ENCODE measurements around the gene AUTS2.

AUTS2 gene

DNA sequence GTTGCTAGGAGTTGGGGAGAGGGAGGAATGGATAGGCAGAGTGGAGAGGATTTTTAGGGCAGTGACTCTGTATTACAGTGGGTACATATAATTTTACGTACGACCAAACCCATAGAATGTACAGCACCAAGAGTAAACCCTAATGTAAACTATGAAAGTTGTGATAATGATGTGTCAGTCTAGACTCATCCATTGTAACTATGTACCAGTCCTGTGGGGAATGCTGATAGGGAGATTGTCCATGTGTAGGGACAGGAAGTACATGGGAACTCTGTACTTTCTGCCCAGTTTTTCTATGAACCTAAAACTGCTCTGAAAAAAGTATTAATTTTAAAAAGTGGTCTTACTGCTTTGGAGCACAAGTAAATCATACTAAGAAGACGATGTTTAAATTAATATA lies 441.8 kb downstream of the AUTS2 start:
- no peak for DNase-seq

- DNase-seq, result peak in 1 of 14 donors; percentile 3
Measured at GRCh38 chr7:70040970-70041766, 442.9 kb downstream of the AUTS2 start.

DNA sequence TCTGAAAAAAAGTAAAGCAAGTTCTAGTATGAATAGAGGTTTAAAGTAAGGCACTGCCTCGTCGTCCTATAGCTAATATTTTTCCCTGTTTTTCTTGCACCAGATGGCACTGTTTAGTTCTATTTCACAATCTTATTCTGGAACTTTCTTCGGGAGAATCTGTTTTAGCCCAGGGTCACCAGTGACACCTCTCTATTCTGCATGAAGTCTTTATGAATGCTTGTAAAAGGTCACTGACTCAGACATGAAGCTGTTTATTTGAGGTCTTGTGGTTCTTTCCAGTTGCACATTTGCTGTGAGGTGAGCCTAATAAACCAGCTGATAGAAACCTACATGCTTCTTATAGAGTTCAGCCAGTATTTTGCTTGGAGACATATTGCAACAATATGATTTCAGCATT lies 444.3 kb downstream of the AUTS2 start:
- DNase-seq, result peak in 1 of 14 donors; percentile 2

DNA sequence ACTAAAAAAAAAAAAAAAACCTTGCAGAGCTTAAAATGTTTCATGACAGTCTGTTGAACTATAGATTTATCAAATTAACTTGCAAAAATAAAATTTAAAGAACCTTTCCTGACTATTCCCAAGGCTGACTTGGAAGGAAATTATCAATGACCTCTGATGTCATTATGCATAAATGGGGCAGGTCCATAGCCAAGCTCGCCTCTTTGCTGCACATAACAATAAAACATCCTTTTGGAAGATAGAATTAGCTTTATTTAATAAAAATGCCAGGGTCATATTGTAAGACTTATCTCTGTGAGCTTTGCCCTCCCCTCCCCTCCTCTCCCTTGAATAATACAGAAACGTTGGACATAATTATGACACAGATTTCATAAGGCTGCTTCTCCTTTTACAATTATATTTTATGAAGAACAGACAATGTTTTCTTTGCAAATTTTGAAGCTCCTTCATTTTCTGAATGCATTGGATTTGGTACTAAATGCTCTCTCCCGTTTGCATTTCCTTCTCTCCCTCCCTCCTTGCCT lies 444.8 kb downstream of the AUTS2 start:
- DNase-seq, result no peak

DNA sequence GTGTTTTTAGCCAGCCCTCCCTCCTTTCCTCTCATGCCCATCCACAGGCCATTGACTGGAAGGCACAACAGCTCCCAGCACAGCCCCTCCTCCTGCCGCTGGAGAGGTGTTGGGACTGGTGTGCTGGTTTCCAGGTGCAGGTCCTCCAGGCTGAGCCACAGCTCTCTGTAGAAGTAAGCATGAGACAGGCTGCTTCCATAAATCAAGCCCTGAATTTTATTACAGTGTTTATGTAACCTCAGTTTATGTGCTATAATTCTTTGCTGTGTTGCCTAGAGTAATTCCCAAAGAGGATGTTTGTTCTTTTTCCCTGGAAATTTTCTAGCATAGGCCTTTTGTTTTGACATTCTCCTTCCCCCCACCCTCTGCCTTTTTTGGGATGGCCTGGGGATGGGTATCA lies 445.8 kb downstream of the AUTS2 start:
- DNase-seq, result no peak

GRCh38 chr7:70044525-70044924 lies 446.2 kb downstream of the AUTS2 start:
- no peak for DNase-seq

- no peak for DNase-seq
Measured at GRCh38 chr7:70044981-70045380, 446.7 kb downstream of the AUTS2 start.

DNA sequence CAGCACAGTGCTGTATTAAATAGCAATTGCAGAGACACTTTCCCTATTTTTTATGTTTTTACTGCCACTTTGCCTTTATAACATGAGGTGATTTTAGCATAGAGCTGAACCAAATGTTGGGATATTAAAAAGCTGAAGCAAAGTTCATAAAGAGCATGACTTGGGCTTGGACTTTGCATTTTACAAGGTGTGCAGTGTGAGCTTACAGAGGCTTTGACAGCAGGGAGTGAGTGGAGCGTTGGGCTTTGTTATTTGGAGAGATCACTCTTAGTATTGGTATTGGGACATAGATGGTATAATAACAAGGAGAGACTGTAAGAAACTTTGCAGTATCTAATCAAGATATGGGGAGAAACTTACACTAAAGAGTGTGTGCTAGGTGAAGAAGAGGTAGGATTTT lies 449.1 kb downstream of the AUTS2 start:
- DNase-seq, result no peak

DNA sequence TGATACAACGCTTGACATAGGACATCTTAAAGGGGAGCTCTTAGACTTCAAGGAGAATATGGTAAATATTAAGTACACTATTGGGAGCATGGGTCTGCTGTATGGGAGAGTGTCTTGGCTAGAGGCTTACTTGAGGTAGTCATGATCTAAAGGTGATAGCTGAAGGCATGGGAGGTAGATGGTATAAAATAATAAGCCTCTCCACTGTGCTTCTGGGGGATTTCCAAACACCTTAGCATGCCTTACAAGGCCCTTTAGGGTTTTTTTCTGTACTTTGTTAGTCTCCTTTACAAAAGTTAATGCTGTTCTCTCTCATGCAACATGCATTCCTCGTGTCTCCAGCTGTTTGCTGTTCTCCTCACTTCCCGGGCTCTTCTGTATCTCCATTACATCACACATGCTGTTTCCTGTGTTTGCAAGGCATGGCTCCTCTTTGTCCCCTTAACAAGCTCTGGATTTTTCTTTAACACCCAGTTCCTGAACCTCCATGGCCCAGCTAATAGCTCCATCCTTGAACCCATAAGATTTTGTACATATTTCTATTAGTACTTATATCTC lies 449.7 kb downstream of the AUTS2 start:
- DNase-seq, result no peak

DNA sequence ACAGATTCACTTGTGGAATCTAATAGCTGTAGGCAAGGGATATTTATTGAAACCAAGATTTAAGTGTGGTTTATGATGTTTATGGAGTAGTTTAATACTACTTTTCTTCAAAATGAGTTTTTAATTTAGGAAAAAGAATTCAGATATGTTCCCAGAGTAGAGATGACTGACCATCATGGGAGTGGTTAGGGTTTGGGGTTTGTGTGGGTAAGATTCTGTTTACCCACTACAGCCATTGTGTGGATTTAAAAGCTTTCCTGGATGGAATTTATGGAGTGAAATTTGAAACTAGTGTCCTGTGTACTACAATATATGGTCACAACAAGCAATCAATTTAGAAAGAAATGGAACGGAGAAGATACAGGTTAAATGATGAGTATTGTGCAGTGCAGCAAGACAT lies 453.5 kb downstream of the AUTS2 start:
- no peak for DNase-seq

- DNase-seq, result no peak
Measured at GRCh38 chr7:70052691-70053090, 454.4 kb downstream of the AUTS2 start.

- DNase-seq, result no peak
Measured at GRCh38 chr7:70053421-70053820, 455.1 kb downstream of the AUTS2 start.

DNA sequence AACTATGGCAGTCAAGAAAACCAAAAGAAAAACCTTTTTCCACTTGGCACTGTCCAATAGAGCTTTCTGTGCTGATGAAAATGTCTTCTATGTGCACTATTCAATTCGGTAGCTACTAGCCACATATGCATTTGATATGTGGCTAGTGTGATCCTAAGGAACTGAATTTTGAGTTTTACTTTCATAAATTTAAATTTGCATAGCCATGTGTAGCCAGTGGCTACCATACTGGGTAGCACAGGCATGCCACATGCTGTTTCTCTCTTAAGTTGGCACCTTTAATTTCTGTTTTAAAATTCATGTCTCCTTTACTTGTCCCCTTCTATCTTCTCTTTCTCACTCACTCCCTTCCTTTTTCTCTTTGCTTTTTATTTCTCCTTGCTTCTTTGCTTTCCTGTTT lies 455.7 kb downstream of the AUTS2 start:
- DNase-seq, result no peak

GRCh38 chr7:70056363-70056762 lies 458.1 kb downstream of the AUTS2 start:
- no peak for DNase-seq

GRCh38 chr7:70060298-70061068 lies 462.2 kb downstream of the AUTS2 start:
- no peak for DNase-seq

DNA sequence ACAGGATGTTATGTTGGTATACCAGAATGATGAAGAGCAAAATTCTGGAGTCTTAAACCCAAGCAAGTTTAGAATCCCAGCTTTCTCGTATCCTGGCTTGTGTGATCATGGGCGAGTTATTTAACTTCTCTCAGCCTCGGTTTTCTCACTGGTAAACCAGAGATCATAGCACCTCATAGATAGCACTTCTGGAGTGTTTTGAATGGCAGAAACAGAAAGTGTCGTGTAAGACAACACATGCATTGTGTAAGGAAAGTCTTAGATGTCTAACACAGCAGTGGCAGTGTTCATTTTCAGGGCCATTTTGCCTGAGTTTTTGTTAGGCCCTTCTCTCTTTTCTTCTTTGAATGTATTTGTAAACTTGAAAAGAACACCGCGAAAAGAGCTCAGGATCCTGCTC lies 465.1 kb downstream of the AUTS2 start:
- no peak for DNase-seq

DNA sequence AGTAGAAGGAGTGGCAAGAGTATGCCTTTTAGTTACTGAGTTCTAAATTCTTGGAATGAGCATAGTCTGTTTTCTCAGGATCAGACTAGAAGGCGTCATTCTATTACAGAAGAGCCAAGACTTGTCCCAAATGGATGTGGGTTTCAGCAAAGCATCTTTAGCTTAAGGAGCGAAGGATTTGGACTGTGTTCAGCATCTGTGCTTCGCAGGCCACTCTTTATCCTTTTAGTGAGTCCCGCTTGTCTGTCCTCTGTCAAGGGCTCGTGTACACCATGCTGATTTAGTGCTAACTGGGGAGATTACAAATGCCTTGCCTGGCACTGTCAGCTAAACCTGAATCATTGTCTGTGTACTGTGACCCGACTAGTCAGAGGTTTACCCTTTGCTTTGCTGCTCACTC lies 465.7 kb downstream of the AUTS2 start:
- no peak for DNase-seq

DNA sequence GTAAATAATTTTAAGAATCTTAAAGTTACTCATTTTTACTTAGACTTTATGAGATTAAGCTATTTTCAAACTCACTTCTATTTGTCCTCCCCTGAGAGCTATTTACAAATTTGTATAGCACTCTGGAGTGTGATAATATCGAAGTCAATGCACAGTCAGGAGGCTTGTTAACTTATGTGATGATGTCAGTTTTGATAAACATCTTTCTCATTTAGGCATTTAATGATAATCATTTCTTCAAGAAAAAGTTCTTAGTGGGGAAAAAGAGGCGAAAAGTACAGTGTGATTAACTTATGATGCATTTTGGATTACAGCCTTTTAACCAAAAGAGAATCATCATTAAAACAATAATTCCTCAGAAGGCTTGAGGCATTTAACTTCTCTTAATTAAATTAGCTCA lies 468.6 kb downstream of the AUTS2 start:
- DNase-seq, result no peak

- no peak for DNase-seq
Measured at GRCh38 chr7:70068531-70068930, 470.3 kb downstream of the AUTS2 start.

DNA sequence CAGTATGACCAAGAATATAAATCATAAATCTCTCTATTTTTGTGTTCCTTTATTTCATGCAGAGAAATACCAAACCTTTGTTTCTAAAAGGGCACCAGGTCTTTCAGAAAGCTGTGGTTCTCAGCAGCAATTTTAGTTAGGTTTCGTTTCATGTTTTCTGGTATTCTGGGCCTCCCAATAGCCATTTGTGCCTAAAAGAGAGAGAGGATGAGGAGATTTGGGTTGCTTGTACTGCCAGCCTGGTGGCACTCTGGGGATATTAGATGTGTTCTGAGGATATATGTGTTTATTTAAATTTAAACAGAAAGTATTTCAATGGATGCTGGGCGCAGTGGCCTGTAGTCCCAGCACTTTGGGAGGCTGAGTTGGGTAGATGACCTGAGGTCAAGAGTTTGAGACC lies 471.7 kb downstream of the AUTS2 start:
- no peak for DNase-seq

GRCh38 chr7:70071766-70072165 lies 473.5 kb downstream of the AUTS2 start:
- no peak for DNase-seq

DNA sequence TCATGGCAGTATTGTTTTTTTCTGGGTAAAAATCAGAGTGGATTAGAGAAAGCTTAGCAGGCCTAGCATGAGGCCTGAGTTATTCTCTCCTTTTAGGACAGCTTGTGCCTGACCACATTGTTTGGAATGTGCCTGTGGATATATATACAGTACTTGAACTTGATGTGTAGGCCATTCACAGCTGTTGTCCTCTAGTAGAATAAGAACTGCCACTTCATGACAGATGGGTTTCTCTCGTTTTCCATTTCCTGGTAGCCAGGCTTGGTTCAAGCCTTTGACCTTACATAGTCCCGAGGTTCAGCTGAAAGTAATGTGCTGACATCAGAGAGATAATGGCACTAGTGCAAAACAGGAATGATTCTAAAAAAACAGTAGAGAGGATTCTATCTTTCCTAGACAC lies 473.9 kb downstream of the AUTS2 start:
- DNase-seq, result no peak

DNA sequence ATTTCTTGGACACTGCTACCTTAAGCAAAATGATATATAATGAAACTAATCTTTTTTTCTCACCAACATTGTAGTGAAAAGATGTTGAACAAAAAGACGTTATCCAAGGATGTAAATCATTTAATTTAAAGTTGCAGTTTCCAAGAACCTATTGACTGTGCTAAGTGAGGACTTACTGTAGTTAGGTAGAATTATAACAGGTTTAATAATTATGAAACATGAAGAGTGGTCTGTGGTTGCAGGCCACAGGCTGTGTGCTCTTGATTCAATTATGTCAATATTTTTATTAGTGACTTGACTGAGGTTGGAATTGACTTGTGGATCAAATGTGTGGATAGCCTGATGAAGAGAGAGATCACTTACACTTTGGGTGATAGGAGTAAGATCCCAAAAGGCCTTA lies 478.1 kb downstream of the AUTS2 start:
- no peak for DNase-seq
